ENCODE results near the gene IPCEF1. TPM values are rescaled to one million over a fixed set of nuclear protein-coding genes. Genes with fewer than 3 reads are reported as not detected.
A peak's percentile ranks its signal among the peaks of the same experiment; 100 is the strongest.
"Not testable (repeated sequence)": the region's sequence is repeated elsewhere in the genome, so short reads cannot be mapped to it uniquely, and the experiment has no call there.

The IPCEF1 gene
- total RNA-seq, 1 donor from 2014 or later: 0.98 TPM

DNA sequence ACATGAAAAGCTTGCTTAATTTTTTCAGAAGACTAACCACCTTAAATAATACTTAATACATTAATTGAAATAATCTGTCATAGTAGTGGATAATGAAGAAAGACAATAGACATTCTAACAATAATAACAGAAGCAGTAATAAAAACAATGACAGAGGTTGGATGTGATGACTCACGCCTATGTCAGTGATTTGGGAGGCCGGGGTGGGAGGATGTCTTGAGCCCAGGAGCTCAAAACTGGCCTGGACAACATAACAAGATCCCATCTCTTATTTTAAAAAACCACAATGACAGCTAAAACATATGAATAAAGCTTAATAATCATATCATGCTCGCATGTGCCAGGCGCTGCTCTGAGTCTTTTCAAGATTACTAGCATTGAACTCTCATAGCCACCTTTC lies 105.5 kb downstream of the IPCEF1 start:
- DNase-seq (ENCODE audit: low spot score) (no peak), ATAC-seq (no peak)

DNA sequence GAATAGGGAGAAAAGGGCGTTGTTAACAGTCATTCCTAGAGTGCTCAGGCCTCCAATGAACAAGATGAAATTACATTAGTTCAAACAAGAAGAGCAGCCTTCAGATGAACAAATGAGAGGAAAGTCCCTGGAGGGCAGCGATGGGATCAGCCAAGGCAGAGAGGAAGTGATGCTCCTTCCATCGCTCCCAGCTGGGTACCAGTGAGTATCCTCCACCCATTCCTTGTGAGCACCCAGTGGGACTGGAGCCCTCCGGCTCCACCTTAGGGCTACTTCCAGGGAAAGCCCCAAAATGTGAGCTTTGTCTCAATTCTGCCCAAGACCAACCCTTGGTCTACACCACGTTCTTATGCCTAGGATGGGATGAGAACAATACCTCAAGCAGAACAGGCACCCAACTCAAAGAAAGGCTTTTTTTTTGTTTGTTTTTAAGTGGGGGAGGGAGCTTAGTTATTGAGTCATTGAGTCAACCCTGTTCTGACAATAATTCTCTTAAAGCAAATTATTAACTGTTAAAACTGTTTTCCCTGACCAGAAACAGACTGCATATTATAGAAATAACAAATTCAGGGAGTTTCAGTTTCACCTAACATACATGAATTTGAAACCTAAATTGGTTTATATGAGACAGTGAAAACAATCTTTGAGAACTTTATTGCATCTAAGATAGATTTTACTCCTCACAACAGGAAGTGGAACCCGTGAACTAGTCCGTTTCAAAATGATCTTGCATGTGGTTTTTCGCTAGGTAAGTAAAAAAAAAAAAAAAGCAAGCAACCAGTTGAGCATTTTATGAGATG lies 106.9 kb downstream of the IPCEF1 start:
- no peak for ATAC-seq
- no peak for DNase-seq (ENCODE audit: low spot score)

DNA sequence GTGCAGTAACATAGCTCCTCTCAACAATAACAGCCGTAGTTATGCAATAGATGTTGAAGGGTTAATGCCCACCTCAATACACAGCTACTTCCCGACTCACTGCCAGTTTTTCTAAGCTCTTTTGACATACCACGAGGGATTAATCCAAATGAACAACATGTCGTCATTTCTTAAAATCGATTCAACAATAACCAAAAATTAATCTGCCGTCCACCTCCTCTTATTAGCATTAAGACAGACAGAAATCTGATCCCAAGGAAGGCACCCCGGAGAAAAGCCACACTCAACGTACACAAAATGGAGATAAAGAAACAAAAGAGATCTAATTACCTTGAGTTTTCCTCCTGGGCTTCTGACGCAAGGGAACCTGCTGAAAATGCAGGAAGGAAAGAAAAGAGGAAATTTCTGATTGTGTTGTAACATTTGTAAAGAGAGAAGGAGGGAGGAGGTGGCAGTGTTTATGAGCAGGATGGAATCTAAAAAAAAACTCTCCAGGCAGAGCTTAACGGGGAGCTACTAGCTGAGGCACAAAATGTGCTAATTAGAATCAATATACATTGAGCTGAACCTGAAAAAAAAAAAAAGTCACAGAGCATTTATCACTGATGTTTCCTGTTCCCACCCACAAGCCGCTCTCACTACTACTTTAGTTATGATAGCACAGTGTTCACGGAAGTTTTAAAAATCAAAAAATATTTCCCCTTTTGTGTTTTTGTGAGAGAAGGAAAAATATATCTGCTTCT lies 109.3 kb downstream of the IPCEF1 start:
- DNase-seq (ENCODE audit: low spot score) (no peak), ATAC-seq (no peak)

DNA sequence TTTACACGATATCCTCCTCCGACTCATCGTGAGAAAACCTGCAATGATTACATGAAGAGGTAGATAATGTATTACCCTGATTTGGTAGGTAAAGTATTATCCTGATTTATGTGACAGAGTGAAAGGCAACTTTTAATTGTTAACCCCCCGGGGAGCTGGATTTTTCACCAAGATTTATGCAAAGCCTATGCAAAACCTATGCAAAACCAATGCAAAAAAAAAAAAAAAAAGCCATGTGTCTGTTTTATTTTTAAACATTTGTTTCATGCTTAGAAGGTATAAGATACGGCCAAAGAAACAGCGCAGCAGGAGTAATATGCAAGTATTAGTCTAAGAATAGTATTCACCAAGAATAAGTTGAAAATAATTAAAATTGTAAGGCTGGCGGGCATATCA lies 109.9 kb downstream of the IPCEF1 start:
- DNase-seq (ENCODE audit: low spot score) (no peak), ATAC-seq (no peak)

DNA sequence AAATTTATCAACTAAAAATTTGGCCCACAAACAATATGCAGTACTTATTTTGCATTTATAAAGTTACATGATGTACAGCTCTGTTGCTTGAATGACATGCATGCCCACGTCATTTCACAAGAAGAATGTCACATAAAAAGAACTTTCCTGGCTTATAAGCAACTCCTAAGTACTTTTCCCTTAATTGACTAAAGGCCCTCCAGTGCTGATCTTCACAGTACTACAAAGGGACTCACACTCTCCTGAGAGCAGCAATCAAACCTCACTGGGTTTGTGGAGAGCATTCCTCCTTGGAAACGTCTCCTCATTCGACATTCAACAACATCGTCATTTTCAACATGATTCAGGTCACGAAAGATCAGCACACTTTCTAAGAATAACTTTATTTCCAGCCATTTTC lies 111.1 kb downstream of the IPCEF1 start:
- DNase-seq (ENCODE audit: low spot score) (no peak), ATAC-seq (no peak)

DNA sequence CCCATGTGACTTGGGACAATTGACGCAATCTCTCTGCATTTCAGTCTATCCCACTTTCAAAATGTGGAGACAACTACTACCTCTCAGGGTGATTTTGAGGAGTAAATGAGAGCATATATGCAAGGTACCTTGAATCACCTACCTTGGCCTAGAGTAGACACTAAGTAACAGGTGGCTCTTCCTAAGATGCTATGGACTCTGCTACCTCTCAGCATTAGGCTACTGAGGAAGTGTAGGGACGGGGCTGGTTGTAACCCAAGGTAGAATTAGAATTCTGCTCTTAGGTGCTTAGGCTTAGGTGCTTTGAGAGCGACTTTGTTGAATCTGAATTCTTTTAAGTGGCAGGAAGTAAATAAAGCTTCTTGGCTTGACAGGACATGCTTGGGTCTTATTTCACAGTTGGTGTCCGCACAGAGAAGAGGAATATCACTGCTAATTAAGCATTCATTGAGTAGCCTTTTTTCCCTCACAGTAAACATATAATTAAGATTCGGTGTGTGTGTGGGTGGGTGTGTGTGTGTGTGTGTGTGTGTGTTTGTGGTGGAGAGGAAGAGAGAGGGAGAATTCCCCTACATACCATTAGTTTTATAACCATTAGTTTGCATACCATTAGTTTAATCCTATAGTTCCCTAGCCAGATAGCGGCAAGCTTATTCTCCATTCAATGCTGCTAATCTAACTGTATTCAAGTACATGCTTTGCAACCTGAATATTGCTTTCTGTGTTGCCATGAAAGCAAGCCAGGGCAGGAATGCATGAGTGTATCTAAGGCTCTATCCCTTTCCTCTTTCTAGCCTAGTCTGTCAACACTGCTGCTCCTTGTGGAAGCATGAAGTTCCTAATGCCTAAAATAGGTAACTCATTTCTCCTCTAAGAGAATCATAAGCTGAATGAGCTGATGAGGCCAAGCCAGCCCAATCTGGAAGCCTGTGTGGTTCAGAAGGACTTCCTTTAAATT lies 112.5 kb downstream of the IPCEF1 start:
- ATAC-seq (no peak), DNase-seq (ENCODE audit: low spot score) (no peak)

DNA sequence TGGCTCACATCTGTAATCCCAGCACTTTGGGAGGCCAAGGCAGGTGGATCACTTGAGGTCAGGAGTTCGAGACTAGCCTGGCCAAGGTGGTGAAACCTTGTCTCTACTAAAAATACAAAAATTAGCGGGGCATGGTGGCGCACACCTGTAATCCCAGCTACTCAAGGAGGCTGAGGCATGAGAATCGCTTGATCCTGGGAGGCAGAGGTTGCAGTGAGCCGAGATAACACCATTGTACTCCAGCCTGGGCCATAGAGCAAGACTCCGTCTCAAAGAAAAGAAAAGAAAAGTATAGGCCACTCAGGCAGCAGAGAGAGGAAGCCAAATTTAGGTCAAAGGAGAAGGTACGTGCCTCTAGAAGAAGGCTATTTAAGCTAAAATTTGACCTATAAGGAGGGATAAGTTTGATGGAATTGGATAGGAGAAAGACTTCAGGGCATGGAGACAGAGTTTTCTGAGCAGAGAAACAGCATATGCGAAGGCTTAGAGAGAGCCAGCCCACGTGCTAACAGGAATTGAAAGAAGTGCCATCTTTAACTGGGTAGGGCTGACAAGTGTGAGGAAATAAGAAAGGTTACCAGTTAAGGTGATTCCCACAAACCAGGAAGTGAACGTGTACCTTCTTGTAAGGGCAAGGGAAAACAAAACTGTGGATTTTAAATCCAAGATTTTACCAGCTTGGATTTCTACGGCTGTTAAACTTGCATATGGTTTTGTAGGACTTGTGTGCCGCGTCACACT lies 113.8 kb downstream of the IPCEF1 start:
- ATAC-seq (no peak), DNase-seq (ENCODE audit: low spot score) (no peak)

DNA sequence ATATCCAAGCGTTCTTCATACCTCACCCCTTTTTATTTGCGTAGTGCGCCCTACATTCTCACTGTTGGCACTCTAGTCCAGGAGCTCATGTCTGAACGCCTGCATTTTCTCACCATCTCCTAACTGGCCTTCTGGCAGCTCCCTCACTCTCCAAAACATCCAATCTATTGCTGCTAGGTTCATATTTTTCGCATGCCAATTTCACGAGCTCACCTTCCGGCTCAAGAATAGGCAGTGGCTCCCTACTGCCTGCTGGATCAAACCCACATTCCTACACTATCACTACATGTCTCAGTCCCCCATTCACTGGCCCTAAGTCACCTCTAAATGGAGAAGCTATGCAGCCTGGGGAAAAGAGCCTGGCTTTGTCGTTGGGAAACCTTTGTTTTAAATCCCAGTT lies 115.0 kb downstream of the IPCEF1 start:
- DNase-seq (ENCODE audit: low spot score): no peak
- no peak for ATAC-seq

DNA sequence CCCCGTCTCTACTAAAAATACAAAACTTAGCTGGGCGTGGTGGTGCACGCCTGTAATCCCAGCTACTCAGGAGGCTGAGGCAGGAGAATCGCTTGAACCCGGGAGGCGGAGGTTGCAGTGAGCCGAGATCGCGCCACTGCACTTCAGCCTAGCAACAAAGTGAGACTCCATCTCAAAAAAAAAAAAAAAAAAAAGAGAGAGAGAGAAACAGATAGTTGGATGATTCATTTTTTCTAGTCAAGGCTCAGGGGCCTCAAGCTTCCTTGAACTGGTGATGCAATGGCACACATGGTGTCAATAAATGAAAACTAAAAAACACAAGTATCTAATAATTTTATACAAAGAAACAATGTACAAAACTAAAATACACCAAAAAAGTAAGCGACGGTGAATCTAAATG lies 115.5 kb downstream of the IPCEF1 start:
- not testable (repeated sequence) for DNase-seq (ENCODE audit: low spot score); ATAC-seq

DNA sequence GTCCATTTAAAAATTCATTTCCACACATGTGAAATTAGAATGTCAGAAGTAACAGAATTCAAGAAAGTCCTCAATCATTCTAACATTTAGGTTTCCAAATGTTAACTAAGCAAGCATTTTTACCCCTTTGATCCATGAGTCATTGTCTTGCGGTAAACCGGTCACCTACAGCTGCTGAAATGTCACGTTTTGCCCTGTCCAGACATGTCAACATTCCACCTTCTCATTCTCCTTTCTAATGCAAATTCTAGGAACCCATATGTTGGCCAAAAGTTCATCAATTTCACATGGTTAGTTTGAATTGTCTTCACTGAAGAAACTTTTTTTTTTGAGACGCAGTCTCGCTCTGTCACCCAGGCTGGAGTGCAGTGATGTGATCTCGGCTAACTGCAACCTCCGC lies 117.2 kb downstream of the IPCEF1 start:
- no peak for ATAC-seq
- no peak for DNase-seq (ENCODE audit: low spot score)

DNA sequence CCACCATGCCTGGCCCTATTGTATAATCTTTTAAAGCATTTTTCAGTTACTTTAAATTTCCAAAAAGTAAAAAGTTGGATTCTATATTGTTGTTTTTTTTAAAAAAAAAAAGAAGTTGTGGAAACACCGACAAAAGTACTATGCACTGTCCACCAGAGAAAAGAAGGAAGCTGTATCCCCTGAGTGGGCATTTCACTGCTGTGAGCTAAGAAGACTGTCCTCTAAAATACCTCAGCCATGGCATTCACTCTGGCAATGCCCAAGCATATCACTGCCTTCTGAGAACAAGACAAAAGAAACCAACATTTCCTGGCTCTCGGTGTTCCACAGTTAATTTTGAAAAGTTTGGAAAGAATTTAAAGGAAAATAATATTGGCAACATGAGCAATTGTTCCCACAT lies 117.8 kb downstream of the IPCEF1 start:
- DNase-seq (ENCODE audit: low spot score) (no peak), ATAC-seq (no peak)

DNA sequence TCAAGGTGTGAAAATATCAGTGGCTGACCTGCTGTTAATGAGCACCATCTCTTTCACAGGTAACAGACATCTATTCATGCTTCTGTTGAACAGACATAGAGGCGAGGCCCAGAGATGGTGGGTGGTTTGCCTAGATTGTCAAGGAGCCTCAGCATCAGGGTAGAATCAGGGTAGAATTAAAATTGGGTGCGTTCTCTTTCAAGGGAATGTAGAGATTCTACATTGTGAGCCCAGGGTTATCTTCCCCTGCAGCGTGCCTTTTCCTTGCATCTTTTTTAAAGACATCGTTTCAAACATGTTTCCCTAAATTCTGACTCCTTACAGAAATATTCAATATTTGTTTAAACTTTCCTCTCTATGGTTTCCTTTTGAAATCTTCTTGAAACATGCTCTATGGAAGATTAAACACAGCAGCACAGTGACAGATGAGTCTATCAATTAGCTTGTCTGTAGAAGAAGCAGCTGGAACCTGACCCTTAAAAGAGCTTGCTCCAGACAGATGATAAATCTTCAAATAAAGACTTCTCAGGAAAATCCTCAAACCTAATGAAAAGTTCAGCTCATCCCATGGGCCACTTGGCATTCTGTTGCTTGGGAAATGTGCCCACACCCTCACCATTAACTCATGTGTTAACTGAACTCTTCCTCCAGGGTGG lies 119.8 kb downstream of the IPCEF1 start:
- ATAC-seq (no peak), DNase-seq (ENCODE audit: low spot score) (no peak)

DNA sequence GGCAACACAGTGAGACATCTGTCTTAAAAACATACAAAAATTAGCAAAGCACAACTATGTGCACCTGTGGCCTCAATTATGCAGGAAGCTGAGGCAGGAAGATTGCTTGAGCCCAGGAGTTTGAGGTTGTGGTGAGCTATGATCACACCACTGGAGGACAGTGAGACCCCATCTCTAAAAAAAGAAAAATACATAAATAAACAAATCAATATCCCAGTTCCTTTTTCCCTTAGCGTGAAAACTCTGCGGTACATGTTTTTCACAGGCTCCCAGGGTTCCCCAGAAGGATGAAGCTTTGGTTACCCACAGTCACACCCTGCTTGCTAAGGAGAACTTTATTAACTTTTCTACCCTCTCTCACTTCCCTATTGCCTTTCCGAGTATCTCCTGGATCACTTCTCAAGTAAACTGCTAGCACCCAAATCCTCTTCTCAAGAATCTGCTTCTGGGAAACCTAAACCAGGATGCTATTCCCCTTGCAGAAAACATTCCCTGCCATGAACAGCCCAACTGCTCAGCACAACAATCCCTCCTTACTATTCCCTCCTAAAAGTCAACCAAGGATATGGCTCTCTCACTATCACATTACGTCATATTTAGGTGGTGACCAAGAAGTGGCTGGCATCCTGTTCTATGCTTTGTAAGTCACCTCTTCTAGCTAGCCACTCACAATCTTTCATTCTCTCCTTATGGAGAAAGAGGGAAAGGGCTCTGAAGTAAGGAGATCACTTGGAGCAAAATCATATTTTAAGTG lies 122.4 kb downstream of the IPCEF1 start:
- ATAC-seq (peak; percentile 28), DNase-seq (ENCODE audit: low spot score) (no peak)

DNA sequence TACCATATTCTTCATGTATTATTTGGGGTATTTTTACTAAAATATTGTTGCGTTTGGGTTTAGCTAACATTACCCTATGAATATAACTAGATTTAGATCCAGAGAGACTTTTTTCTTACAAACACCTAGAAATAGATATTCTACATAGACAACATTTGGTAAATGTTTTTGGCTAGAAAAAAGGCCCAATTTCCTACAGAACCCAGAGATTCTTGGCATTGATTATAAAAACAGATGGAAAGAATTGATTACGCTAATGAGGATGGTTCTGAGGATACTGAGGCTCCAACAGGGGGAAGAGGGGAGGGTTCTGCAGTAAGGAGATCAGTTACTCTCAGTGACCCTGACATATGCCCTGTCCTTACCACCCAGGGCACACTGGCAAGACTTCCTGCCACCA lies 123.2 kb downstream of the IPCEF1 start:
- ATAC-seq (no peak), DNase-seq (ENCODE audit: low spot score) (no peak)

DNA sequence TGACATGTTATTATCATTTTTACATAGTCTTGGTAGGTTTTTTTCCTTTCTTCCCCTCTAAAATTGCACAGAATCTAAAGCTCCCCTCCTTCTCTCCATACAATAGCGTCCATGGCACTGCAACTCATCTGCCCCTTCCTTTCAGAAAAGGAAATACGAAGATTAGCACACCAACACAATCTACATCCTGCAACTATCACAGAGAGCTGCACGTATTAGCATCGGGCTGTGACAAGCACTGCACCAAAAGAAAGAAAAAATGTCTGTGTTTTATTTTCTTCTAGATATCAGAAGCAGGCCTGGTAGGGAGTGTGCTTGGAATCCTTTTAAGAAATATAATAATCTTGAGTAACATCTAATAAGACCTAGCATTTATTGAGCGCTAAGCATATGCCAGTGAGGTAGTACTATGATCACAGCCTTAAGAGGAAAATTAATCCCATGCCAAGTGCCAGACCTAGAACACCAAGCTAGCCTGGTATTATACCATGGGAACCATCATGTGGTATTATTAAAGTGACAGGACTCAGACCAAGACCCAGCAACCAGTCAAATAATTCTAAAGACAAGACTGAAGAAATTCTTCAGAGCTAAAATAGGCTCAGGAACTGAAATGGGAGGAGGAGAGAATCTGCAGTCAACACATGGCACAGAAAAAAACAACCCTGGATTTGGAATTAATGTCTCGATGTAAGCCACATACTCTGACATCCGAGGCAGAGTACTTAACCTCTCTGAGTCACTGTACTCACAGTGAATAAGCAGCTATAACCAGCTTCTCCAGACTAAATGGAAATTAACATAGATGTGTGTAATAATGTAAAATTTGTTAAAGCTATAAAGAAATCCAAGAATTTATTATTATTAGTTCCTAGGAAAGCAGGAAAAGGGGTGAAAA lies 124.3 kb downstream of the IPCEF1 start:
- DNase-seq (ENCODE audit: low spot score): no peak
- ATAC-seq: no peak

DNA sequence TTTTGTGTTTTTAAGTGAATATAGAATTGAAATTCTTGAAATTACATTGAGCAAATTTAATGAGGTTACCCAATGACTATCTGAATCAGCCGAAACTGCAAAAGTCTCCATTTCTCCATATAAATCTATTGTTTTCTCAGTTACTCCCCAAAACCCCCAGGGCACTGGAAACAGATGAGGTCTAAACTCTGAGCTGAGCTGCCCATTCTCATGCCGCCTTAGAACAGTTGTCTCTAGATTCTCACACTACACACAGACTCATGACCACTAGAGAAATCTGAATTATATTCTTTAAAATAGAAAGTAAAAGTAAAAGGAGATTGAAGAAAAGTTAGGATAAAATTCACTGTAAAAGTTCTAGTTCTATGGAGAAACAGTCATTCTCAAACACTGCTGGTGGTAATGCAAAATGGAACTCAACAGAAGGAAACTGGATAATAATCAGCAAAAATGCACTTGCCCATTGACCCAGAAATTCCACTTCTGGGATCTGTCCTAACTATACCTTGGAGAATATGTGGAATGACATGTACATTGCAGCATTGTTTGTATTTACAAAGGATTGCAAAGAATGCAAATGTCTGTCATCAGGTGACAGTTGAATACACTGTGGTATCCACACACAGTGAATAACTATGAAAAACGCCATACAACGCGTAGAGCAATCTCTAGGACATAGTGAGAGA lies 125.5 kb downstream of the IPCEF1 start:
- no peak for DNase-seq (ENCODE audit: low spot score)

DNA sequence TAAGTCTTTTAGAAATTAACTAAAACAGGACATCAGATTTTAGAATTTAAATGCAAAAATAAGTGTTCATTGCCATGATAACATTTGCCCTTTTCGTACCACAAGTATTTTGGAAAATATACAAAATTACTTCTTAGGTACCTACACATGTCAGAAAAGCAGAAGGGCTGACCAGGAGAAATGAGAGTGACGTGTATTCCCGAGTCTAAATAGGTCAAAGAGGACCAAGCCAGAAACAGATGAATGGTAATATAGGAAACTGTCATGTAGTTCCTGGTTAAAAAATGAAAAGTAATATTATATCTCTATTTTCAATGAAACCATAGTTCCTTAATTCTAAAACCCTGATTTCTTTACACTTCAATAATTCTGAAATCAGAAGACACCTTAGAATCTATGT lies 126.2 kb downstream of the IPCEF1 start:
- DNase-seq (ENCODE audit: low spot score) (no peak), ATAC-seq (no peak)

More for the DNA sequence above, 125.5 kb downstream of the IPCEF1 start:
- no peak for ATAC-seq

DNA sequence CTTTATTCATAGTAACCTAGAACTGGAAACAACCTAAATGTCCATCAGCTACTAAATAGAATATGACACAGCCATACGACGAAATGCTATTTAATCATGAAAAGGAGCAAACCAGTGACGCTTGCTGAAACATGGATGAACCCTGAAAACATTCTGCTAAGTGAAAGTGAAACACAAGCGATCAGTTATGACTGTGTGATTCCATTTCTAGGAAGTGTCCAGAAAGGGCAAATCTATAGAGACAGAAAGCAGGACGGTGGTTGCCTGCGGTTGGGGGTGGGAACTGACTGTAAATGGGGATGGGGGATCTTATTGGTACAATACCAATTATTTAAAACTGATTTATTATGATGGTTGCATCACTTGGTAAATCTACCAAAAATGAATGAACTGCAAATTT lies 126.8 kb downstream of the IPCEF1 start:
- ATAC-seq: peak; percentile 42

More for the DNA sequence above, 126.8 kb downstream of the IPCEF1 start:
- no peak for DNase-seq (ENCODE audit: low spot score)
